HG03175 (cell line): ENCODE results near the gene EXTL1.

Source experiments
- ATAC-seq: cut with Tn5 transposase; IDR thresholded peaks from one replicate; pipeline ENCODE4 v1.9.1; 2021; ENCODE audit warnings: mild to moderate bottlenecking, moderate library complexity; ENCODE audit not compliant: unreplicated experiment

EXTL1 gene

DNA sequence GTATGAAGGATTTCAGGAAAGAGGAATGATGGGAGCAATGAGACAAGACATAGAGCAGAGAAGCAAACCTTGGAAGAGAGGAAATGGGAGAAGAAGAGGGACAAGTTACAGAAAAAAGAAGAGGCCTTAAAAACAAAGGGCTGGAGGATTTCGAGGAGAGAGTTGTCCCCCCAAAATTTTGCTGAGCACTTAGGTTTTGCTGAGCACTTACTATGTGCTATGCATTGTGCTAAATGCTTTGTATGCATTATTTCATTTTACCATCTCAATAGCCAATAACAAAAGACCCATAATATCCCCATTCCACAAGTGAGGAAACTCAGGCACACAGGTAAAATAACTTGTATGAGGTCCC is 48.3 kb downstream of the EXTL1 start:
- ATAC-seq, result no peak

DNA sequence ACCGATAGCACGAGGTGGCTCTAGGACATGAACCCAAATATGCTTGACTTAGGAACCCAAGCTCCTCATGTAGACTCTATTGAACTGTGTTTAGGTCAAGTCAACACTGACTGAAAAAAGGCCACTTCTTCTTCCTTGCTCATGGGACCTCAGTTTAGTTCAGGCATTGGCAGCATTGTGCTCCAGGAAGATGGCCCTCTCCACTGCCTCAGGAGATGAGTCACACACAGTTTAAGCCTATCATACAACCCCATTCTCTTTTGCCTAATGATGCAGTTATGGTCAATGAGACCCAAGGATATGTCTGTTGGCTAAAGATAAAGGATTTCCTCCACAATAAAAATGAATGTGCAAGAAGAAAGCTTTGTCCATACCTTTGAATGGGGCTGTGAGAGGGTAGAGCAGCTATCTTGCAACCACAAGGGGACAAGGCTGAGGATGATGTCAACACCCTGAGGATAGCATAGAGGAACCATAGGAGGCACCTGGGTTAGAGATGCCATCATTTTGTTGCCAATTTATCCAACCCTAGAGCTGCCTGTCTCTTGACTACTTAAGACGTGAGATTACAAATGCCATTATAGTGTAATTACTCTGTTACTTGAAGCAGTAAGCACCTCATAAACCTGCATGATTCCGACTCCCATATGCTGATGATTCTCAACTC is 48.9 kb downstream of the EXTL1 start:
- ATAC-seq, result no peak

DNA sequence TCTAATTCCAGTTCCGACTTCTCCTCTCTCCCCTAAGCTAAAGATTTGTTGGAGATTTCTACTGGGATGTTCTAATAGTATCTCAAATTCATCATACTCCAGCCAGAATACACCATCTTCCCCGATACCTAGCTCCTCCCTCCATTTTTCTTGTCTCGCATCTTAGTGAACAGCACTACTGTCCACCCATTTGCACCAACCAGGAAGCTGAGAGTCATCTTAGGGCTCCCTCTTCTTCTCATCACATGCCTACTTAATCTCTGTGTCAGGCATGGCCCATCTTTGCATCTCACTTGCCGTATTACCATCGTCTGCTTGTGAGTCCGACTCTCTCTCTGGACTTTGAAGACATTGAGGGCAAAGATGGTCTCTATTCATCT is 49.4 kb downstream of the EXTL1 start:
- no peak for ATAC-seq

DNA sequence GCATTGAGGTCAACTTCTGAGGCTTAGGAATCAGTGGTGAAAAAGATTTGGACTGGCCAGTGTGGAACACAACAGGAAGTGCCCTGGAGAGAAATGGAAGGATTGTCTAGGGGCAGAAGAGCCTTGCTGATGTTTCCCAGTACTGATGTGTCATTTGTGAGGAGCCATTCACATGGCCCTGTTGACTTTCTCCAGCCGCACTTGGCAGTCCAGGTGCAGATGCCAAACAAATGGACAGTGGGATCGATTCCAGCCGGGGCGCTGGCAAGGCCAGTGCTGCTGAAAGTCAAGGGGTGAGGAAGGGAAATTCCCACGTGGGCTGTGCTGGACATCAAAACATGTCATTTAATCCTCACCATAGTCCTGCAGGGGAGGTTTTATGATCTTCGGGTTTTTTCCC is 50.7 kb downstream of the EXTL1 start:
- no peak for ATAC-seq

DNA sequence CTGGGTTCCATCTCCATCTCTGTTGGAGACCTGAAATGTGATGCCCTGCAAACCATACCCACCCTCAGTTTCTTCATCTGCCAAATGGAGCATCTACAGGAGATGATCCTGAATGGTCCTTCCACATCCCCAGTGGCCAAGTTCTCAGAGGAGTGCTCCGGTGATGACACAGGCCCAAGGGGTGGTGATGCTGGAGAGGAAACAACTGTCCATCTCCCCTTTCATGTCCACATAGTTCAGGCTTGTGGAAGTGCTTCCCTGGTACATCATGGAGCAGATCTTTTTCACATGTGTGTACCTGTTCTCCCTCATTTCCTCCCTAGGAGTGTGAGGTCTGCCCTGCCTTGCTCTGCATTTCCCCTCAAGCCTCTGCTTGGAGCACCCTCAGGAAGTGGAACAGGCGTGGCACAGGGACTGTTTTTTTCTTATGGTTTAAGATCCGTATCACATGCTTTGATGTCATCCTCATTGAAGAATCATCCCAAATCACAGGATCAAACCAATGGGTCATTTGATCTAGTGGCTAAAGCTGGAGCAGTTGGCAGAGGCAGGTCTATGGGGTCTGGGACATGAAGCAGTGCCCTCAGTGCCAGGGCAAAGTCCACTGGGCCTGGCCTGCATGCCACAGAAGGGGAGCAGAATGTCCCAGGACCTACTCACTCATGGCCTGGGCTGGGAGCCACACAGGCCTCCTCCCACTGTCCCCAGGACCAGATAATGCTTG is 54.0 kb downstream of the EXTL1 start:
- no peak for ATAC-seq

DNA sequence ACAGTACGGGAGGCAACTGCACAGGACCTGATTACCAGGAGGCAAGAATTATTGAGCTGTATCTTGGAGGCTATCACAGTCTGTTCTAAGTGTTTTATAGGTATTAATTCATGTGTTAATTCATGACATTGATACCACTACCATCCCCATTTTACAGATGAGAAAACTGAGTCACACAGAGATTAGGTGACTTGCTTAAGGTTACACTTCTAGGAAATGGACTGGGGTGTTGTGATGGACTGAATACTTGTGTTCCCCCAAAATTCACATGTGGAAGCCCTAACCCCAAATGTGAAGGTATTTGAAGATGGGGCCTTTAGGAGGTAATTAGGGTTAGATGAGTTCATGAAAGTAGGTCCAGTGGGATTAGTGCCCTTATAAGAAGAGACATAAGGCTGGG is 55.9 kb downstream of the EXTL1 start:
- ATAC-seq, result no peak

DNA sequence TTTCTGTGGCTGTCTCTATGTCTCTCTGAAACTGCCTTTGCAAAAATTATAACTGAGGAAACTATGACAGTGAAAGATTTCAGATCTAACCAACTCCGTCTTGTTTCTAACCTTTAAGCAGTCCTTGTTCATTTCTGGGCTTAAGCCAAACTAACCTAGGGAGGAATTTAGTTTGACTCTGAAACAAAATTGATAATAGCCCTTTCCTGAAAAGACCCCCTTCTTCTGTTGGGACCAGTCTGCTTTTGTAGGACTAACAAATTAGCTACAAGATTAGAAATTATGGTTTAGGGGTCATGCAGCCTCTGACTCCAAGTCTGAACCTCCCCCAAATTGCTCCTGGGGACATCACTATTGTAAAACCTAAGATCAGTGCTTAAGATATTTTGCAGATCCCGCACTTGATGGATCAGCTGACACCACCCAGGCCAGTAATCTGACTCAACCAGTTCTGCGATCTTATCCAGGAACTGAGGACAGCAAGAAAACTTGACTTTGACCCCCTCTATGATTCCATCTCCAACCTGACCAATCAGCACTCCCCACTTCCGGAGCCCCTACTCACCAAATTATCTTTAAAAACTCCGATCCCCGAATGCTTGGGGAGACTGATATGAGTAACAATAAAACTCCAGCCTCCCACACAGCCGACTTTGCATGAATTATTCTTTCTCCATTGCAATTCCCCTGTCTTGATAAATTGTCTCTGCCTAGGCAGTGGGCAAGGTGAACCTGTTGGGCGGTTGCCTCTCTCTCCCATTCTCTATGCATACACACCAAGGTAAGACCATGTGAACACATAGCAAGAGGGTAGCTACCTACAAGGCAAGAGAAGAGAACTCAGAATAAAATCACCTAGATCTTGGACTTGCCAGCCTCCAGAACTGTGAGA is 57.0 kb downstream of the EXTL1 start:
- ATAC-seq, result no peak

DNA sequence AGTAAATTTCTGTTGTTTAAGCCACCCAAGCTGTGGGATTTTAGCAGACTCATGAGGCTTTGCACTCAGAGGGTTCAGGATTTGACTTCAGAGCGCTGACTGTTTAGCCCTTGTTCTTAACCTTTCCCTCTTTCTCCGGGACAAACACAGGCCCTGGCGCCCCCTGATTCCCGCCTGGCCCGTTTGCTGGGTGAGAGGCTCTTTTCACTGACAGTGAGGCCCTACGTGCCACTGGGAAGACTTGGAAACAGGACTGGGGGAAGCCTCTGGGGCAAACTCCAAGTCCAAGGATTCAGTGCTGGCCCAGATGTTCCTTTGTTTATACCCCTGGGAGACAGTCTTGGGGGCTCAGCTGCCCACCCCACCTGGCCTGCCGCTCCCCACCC is 57.6 kb downstream of the EXTL1 start:
- no peak for ATAC-seq

DNA sequence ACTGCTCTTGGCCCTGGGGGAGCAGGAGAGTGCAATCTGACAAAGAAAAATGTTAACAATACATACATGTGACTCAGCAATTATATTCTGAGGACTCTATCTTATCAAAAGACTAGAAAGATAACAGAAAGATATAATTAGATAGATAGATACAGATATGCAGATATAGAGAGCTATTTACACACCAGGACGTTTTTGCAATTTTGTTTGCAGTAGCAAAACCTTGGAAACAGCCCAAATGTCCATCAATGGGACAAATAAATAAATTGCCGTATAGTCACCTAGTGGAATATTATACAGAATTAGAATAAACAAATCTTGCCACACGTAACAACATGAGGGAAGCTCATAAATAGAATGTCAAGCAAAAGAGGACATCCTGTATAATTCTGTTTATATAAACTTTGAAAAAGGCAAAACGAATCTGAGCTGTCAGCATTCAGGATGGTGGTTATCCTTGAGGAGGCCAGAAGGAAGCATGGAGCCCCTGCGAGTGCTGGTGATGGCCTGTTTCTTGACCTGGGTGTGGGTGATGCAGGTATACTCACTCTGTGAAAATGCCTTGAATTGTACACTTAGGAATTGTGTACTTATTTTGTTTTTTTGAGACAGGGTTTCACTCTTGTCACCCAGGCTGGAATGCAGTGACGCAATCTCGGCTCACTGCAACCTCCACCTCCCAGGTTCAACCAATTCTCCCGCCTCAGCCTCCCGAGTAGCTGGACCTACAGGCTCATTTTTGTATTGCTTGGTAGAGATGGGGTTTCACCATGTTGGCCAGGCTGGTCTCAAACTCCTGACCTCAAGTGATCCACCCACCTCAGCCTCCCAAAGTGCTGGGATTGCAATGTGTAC is 58.6 kb downstream of the EXTL1 start:
- no peak for ATAC-seq

DNA sequence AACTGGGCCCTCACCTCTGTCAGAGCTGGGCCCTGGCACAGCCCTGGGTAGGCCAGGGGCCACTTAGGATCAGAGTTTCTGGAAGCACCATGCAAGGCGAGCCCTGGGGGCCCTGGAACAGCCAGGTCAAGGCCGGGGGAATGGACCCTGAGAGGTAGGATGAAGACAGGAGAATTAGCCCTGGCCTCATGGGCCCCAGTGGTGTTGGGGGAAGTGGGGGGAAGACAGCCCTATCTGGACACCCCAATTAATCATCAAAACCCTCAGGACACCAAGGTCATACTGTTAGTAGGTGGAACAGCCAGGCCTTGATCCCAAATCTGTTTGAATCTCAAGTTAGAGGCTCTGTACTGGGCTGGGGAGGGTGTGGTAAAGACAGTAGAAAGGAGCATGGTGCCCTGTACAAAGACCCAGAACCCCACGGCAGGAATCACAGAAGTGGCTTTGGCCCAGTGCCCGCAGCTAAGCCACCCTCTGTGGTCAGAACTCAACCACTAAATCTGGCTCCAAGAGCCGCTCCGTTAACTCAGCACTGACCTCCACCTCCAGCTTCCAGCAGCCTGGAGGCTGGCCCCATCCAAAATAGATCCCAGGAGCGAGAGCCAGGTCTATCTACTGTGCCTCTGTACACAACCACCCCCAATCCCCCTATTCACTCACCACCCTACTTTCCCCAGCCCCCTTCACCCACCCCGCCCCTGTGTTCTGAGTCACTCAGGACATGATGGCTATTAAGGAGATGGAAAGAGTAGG is 59.9 kb downstream of the EXTL1 start:
- ATAC-seq, result no peak

DNA sequence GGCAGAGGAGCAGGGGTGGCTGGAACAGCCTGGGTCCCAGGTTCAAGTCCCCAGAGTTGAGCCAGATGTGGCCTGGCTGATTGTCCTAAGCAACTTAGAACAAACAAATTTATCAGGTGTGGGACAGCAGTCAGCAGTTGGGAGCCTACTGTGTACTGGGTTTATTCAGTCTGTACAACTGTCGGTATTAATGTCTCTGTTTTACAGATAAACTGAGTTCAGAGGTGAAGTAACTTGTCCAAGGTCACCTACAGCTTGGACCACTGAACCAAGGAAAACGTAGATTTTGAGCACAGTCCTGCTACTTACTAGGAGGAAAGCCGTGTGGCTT is 60.4 kb downstream of the EXTL1 start:
- ATAC-seq, result no peak

DNA sequence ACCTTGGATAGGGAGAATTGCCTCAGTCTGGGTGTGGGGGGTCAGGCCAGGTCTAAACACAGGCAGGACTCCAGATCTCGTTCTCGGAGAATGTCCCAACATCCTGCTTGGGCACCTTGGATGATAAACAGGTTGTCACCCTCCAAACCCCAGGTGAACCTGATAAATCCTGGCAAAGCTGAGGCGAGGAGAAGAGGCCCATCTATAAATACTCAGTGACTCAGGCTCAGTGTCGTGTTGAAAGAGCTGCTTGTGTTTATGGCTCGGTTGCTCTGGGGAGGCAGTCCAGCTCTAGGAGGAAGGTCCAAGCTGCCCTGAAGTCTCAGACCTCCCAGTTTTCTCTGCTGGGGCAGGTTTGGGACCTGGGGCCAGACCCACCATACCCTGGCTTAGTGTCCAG is 61.6 kb downstream of the EXTL1 start:
- ATAC-seq, result no peak

DNA sequence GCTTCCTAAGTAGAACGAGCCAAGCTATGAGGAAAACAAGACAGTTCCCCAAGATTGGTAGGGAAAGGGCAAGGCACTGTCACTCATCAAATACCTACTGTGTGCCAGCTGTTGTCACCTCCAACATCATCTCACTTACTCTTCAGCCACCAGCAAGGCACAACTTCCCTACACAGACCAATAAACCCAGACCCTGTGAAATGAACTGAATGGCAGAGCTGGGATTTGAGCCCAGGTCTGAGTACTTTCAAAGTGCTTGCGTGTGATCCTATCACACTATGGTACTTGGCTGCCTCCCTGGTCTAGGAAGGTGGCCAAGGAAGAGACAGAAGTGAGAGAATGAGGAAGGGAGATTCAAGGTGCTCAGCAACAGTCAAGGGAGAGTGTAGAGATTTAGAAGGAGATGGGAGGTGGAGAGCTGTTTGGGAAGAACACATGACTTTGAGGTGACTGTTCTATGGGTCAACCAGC is 62.6 kb downstream of the EXTL1 start:
- ATAC-seq, result no peak

DNA sequence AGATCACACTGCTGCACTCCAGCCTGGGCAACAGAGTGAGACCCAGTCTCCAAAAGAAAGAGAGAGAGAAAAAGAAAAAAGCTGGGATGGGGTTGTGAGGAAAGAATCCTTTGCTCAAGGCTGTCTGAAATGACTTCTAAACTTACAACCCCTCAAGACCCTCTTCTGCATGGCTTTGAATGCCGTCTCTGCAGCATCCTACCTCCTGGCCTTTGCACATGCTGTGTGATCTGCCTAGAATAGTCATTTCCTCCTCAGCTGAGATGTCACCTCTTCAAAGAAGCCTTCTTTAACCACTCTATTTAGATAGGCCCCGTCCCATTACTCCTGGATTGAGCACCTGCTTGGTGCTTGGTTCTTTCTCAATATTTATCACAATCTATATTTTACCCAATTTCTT is 63.3 kb downstream of the EXTL1 start:
- ATAC-seq, result no peak
